Measurements from ENCODE around the gene TMEM176A.
"Not testable (repeated sequence)": the region's sequence is repeated elsewhere in the genome, so short reads cannot be mapped to it uniquely, and the experiment has no call there.

The TMEM176A gene

GRCh38 chr7:150800581-150801241, at the start of gene TMEM176A:
Gene TMEM176A, plus strand, starts transcription at chr7:150800769. Its CDS starts 782 bp downstream, at chr7:150801551.
- no peak for DNase-seq

- DNase-seq, result no peak
Observed at GRCh38 chr7:150751702-150752101, 48.9 kb upstream of the TMEM176A start.

- DNase-seq, result no peak
Observed at GRCh38 chr7:150753239-150753638, 47.3 kb upstream of the TMEM176A start.

GRCh38 chr7:150753826-150754603, 46.6 kb upstream of the TMEM176A start:
- no peak for DNase-seq

- DNase-seq, result no peak
Observed at GRCh38 chr7:150754951-150755350, 45.6 kb upstream of the TMEM176A start.

- no peak for DNase-seq
Observed at GRCh38 chr7:150755473-150756099, 45.0 kb upstream of the TMEM176A start.

GRCh38 chr7:150756166-150756565, 44.4 kb upstream of the TMEM176A start:
- no peak for DNase-seq

- DNase-seq, result no peak
Observed at GRCh38 chr7:150756858-150757257, 43.7 kb upstream of the TMEM176A start.

- no peak for DNase-seq
Observed at GRCh38 chr7:150759479-150759878, 41.1 kb upstream of the TMEM176A start.

GRCh38 chr7:150766334-150766709, 34.2 kb upstream of the TMEM176A start:
- DNase-seq, result no peak

GRCh38 chr7:150769768-150770167, 30.8 kb upstream of the TMEM176A start:
- no peak for DNase-seq

GRCh38 chr7:150774131-150774530, 26.4 kb upstream of the TMEM176A start:
- DNase-seq, result not testable (repeated sequence)

- no peak for DNase-seq
Observed at GRCh38 chr7:150778014-150778737, 22.4 kb upstream of the TMEM176A start.

- DNase-seq, result peak; percentile 67
Observed at GRCh38 chr7:150778738-150779301, 21.7 kb upstream of the TMEM176A start.

- no peak for DNase-seq
Observed at GRCh38 chr7:150780292-150780691, 20.3 kb upstream of the TMEM176A start.

- DNase-seq, result no peak
Observed at GRCh38 chr7:150781103-150781502, 19.5 kb upstream of the TMEM176A start.

GRCh38 chr7:150781961-150782360, 18.6 kb upstream of the TMEM176A start:
- no peak for DNase-seq

GRCh38 chr7:150784120-150784736, 16.3 kb upstream of the TMEM176A start:
- DNase-seq, result no peak

- DNase-seq, result no peak
Observed at GRCh38 chr7:150784954-150785353, 15.6 kb upstream of the TMEM176A start.

GRCh38 chr7:150787321-150788281, 13.0 kb upstream of the TMEM176A start:
- no peak for DNase-seq

Data from NCI-H2081 treated with DMSO at 0.1 percent for 48 hours (cell line).